Common myeloid progenitor, CD34-positive (primary cell): ENCODE measurements around the gene UCKL1.
"Not testable (repeated sequence)": the region's sequence is repeated elsewhere in the genome, so short reads cannot be mapped to it uniquely, and the experiment has no call there.

Source experiments
- CTCF ChIA-PET: fragments of 350-600 bp; sonication (Branson Sonifier 250); formaldehyde crosslinking; loops from one replicate; lab custom pipeline; 2021; ENCODE audit warnings: antibody characterized with exemption; lab: Charles Lee
- POLR2A ChIA-PET: fragments of 350-600 bp; sonication (Branson Sonifier 250); formaldehyde crosslinking; loops from one replicate; lab custom pipeline; 2021; ENCODE audit warnings: antibody characterized with exemption; lab: Charles Lee
- DNase-seq, 3 donors: peaks; one replicate each; pipeline versions ENCODE4 v3.0.0 to v3.0.0-alpha.2; 2013
- H3K27ac ChIP-seq, 2 experiments: 1 replicate in 1 of 2; 2 replicates in 1 of 2; pipeline ENCODE4 v1.7.0; 2013; ENCODE audit warnings: inconsistent platforms in 2 of 2, low read length in 2 of 2, mild to moderate bottlenecking in 2 of 2, low read depth in 1 of 2, moderate library complexity in 1 of 2; ENCODE audit not compliant: severe bottlenecking in 2 of 2, insufficient read depth in 1 of 2, poor library complexity in 1 of 2
- H3K27me3 ChIP-seq, 5 experiments: replicated peaks in 2 of 5; 1 replicate in 3 of 5; 2 replicates in 2 of 5; pipeline versions ENCODE4 v1.6.1 to v1.7.0; 2013; ENCODE audit warnings: low read length in 4 of 5, mild to moderate bottlenecking in 2 of 5, moderate library complexity in 2 of 5, inconsistent platforms in 1 of 5; ENCODE audit not compliant: insufficient read depth in 5 of 5, control insufficient read depth in 4 of 5
- H3K36me3 ChIP-seq, 4 experiments: 1 replicate in 2 of 4; 2 replicates in 2 of 4; pipeline versions ENCODE4 v1.6.1 to v1.7.0; 2013; ENCODE audit warnings: low read length in 3 of 4, control low read depth in 1 of 4, mild to moderate bottlenecking in 1 of 4; ENCODE audit not compliant: control insufficient read depth in 4 of 4, insufficient read depth in 4 of 4
- H3K4me1 ChIP-seq, 4 experiments: 1 replicate in 3 of 4; 2 replicates in 1 of 4; pipeline versions ENCODE4 v1.6.1 to v1.7.1; 2013; ENCODE audit warnings: low read length in 3 of 4, mild to moderate bottlenecking in 3 of 4, control low read depth in 1 of 4, inconsistent platforms in 1 of 4, moderate library complexity in 1 of 4; ENCODE audit not compliant: control insufficient read depth in 4 of 4, insufficient read depth in 4 of 4; ENCODE audit errors: control extremely low read depth in 1 of 4
- H3K4me3 ChIP-seq, 7 experiments: 1 replicate in 4 of 7; 2 replicates in 3 of 7; pipeline versions ENCODE4 v1.5.1 to v1.7.0; 2013; ENCODE audit warnings: mild to moderate bottlenecking in 7 of 7, low read length in 6 of 7, moderate library complexity in 6 of 7, inconsistent platforms in 2 of 7, low read depth in 2 of 7, control low read depth in 1 of 7; ENCODE audit not compliant: insufficient read depth in 4 of 7, control insufficient read depth in 1 of 7; ENCODE audit errors: extremely low read depth in 1 of 7
- H3K9me3 ChIP-seq, 5 experiments: 1 replicate in 4 of 5; 2 replicates in 1 of 5; pipeline versions ENCODE4 v1.6.1 to v1.7.1; 2013; ENCODE audit warnings: low read length in 4 of 5, mild to moderate bottlenecking in 2 of 5, inconsistent platforms in 1 of 5, low read depth in 1 of 5, moderate library complexity in 1 of 5; ENCODE audit not compliant: control insufficient read depth in 4 of 5, insufficient read depth in 2 of 5; ENCODE audit errors: control extremely low read depth in 1 of 5
- WGBS: methylation state at CpG from one replicate; pipeline ENCODE4 v1.1.5; 2013; ENCODE audit not compliant: insufficient coverage; 5-methylcytosine and 5-hydroxymethylcytosine counted together

Gene UCKL1

GRCh38 chr20:63977739-63978276, 21.6 kb upstream of the UCKL1 start:
- no peaks in the 10 kb centered on the region for H3K27me3 ChIP-seq
- no peak overlapping the region for H3K27ac ChIP-seq
- peaks cover 0 to 34% (median 20%) of the 10 kb centered on the region in 4 experiments for H3K36me3 ChIP-seq
- DNase-seq = peak in 2 of 3 donors; percentile 56 to 61
- no peaks in the 10 kb centered on the region for H3K9me3 ChIP-seq
- WGBS = 87% methylated on average over 14 of the region's 16 CpGs
- peak overlapping the region in 5 of 7 experiments; percentile 85 to 99 (median 89) for H3K4me3 ChIP-seq
- POLR2A ChIA-PET = interaction anchor here (0.7 kb wide), 1 partner anchor 287 kb away, joined by 3 read pairs; no protein-coding TSS in a partner anchor
- H3K4me1 ChIP-seq = peaks cover 5 to 56% (median 50%) of the 10 kb centered on the region in 4 experiments
- CTCF ChIA-PET = interaction anchor here (0.5 to 1.2 kb wide), 2 partner anchors 14 to 26 kb away, joined by 3 to 5 read pairs; no protein-coding TSS in a partner anchor

GRCh38 chr20:63976980-63977738, 20.9 kb upstream of the UCKL1 start:
- peaks cover 5 to 54% (median 47%) of the 10 kb centered on the region in 4 experiments for H3K4me1 ChIP-seq
- CTCF ChIA-PET = interaction anchor here (0.5 to 1.2 kb wide), 2 partner anchors 15 to 25 kb away, joined by 3 to 5 read pairs; no protein-coding TSS in a partner anchor

GRCh38 chr20:63976511-63976910, 20.3 kb upstream of the UCKL1 start:
- H3K9me3 ChIP-seq, H3K4me3 ChIP-seq, H3K27ac ChIP-seq, H3K27me3 ChIP-seq, DNase-seq, POLR2A ChIA-PET: not testable (repeated sequence)
- peaks cover under 1 to 50% (median 42%) of the 10 kb centered on the region in 4 experiments for H3K4me1 ChIP-seq
- H3K36me3 ChIP-seq = peaks cover 0 to 28% (median 18%) of the 10 kb centered on the region in 4 experiments
- CTCF ChIA-PET = interaction anchor here (1.2 kb wide), 1 partner anchor 25 kb away, joined by 3 read pairs; no protein-coding TSS in a partner anchor
- WGBS = 97% methylated on average over 5 of the region's 7 CpGs

More at GRCh38 chr20:63976980-63977738, 20.9 kb upstream of the UCKL1 start:
- POLR2A ChIA-PET = interaction anchor here (0.7 kb wide), 1 partner anchor 286 kb away, joined by 3 read pairs; no protein-coding TSS in a partner anchor
- Histone ChIP-seq H3K9me3 (no peaks in the 10 kb centered on the region), H3K27me3 (no peaks in the 10 kb centered on the region), H3K4me3 (no peak overlapping the region), H3K36me3 (peaks cover 0 to 28% (median 18%) of the 10 kb centered on the region in 4 experiments), H3K27ac (no peak overlapping the region)
- DNase-seq = no peak
- WGBS = 94% methylated on average over 11 of the region's 18 CpGs

GRCh38 chr20:63974402-63975200, 18.4 kb upstream of the UCKL1 start:
- H3K4me3 ChIP-seq = no peak overlapping the region
- 95% methylated on average over 16 of the region's 19 CpGs for WGBS
- POLR2A ChIA-PET = no interaction called here
- peaks cover 0 to 28% (median 18%) of the 10 kb centered on the region in 4 experiments for H3K36me3 ChIP-seq
- no peaks in the 10 kb centered on the region for H3K27me3 ChIP-seq
- H3K9me3 ChIP-seq = no peaks in the 10 kb centered on the region
- peaks cover 0 to 42% (median 36%) of the 10 kb centered on the region in 4 experiments for H3K4me1 ChIP-seq
- no peak for DNase-seq
- CTCF ChIA-PET = interaction anchor here (0.5 to 2.2 kb wide), 22 partner anchors 10 to 333 kb away, joined by 3 to 21 read pairs (median 4); partner anchors contain the start of gene TPD52L2
- no peak overlapping the region for H3K27ac ChIP-seq

GRCh38 chr20:63973636-63974401, 17.6 kb upstream of the UCKL1 start:
- Histone ChIP-seq H3K36me3 (peaks cover 0 to 28% (median 18%) of the 10 kb centered on the region in 4 experiments), H3K27me3 (no peaks in the 10 kb centered on the region), H3K4me1 (peaks cover 0 to 43% (median 37%) of the 10 kb centered on the region in 4 experiments), H3K4me3 (peak overlapping the region in 3 of 7 experiments; percentile 16 to 52 (median 19)), H3K9me3 (no peaks in the 10 kb centered on the region), H3K27ac (no peak overlapping the region)
- POLR2A ChIA-PET = no interaction called here
- peak; percentile 74 to 86 (median 83) for DNase-seq
- 24% methylated on average over 26 of the region's 37 CpGs for WGBS
- CTCF ChIA-PET = interaction anchor here (0.6 to 2.2 kb wide), 24 partner anchors 10 to 332 kb away, joined by 3 to 21 read pairs (median 4); partner anchors contain the start of gene TPD52L2

GRCh38 chr20:63973160-63973479, 16.9 kb upstream of the UCKL1 start:
- Histone ChIP-seq H3K4me1 (peaks cover 0 to 43% (median 37%) of the 10 kb centered on the region in 4 experiments), H3K9me3 (no peaks in the 10 kb centered on the region), H3K4me3 (no peak overlapping the region), H3K27ac (no peak overlapping the region), H3K27me3 (no peaks in the 10 kb centered on the region), H3K36me3 (peaks cover 0 to 34% (median 18%) of the 10 kb centered on the region in 4 experiments)
- POLR2A ChIA-PET = no interaction called here
- 100% methylated on average over 3 of the region's 3 CpGs for WGBS
- CTCF ChIA-PET = interaction anchor here (0.7 to 2.2 kb wide), 20 partner anchors 9 to 331 kb away, joined by 3 to 21 read pairs (median 4); partner anchors contain the start of gene TPD52L2
- no peak for DNase-seq
